ENCODE results near the gene PSMB10. TPM values are rescaled to one million over a fixed set of nuclear protein-coding genes. Genes with fewer than 3 reads are reported as not detected.

PSMB10 gene
- total RNA-seq, 4 donors from 2014 or later, result 13.5 to 31.2 (median 16.3) TPM

DNA sequence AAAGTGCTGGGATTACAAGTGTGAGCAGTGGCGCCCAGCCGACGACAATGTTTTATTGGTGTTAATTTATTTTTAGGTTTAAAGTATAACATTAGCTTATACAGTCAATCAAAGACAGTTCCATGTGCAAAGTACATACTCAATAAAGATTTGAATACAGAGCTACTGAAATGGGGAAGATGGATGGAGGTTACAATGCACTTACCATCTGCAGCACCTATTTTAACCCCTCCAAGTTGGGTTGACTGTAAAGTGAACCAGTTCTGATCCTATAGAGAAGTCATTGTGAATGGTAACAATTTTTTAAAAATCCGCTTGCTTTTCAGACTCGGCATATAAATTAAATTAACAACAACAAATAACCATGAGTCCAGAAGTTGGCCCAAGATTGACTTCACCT, 44.3 kb downstream of the PSMB10 start:
- no peaks in the 10 kb centered on the region for H3K9me3 ChIP-seq
- 59% methylated on average over 5 of the region's 5 CpGs for WGBS
- TF ChIP-seq EP300 (IDR thresholded peaks at IDR 0.05), result no peak
- no peak for TF ChIP-seq POLR2A (IDR thresholded peaks at IDR 0.05)
- TF ChIP-seq, protein P1, sequence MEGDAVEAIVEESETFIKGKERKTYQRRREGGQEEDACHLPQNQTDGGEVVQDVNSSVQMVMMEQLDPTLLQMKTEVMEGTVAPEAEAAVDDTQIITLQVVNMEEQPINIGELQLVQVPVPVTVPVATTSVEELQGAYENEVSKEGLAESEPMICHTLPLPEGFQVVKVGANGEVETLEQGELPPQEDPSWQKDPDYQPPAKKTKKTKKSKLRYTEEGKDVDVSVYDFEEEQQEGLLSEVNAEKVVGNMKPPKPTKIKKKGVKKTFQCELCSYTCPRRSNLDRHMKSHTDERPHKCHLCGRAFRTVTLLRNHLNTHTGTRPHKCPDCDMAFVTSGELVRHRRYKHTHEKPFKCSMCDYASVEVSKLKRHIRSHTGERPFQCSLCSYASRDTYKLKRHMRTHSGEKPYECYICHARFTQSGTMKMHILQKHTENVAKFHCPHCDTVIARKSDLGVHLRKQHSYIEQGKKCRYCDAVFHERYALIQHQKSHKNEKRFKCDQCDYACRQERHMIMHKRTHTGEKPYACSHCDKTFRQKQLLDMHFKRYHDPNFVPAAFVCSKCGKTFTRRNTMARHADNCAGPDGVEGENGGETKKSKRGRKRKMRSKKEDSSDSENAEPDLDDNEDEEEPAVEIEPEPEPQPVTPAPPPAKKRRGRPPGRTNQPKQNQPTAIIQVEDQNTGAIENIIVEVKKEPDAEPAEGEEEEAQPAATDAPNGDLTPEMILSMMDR (IDR thresholded peaks at IDR 0.05), result no peak
- TF ChIP-seq POLR2AphosphoS5 (IDR thresholded peaks at IDR 0.05), result no peak
- peak overlapping the region; percentile 77 for H3K4me3 ChIP-seq
- peaks cover 32% of the 10 kb centered on the region for H3K4me1 ChIP-seq
- no peak for DNase-seq (ENCODE audit: low spot score in 2 of 2)
- no peak overlapping the region for H3K27ac ChIP-seq
- no peaks in the 10 kb centered on the region for H3K36me3 ChIP-seq
- H3K27me3 ChIP-seq, result no peaks in the 10 kb centered on the region

DNA sequence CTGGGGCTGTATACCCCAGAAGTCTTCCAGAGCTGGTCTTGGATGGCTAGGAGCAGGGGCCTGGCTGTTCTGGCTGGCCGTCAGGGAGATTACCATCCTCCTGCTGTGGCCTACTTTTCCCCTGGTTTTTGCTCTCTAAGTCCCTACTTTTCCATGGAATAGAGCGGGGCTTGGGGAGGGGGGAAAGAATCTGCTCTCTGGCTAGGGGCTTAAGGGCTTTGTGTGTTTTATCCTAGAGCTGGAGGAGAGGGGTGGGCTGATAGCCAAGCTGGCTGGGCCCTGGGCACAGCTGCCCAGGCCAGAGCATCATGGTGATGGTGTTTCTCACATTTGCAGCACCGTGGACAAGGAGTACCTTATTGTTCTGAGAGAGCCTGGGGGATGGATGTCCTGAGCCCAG, 48.3 kb downstream of the PSMB10 start:
- H3K27me3 ChIP-seq, result no peaks in the 10 kb centered on the region
- H3K27ac ChIP-seq, result no peak overlapping the region
- peaks cover 23% of the 10 kb centered on the region for H3K4me1 ChIP-seq
- TF ChIP-seq POLR2A (IDR thresholded peaks at IDR 0.05), result no peak
- no peak for TF ChIP-seq POLR2AphosphoS5 (IDR thresholded peaks at IDR 0.05)
- TF ChIP-seq EP300 (IDR thresholded peaks at IDR 0.05), result no peak
- TF ChIP-seq, protein P1 (IDR thresholded peaks at IDR 0.05), result no peak
- 100% methylated on average over 3 of the region's 3 CpGs for WGBS
- no peak overlapping the region for H3K4me3 ChIP-seq
- no peak for DNase-seq (ENCODE audit: low spot score in 2 of 2)
- no peaks in the 10 kb centered on the region for H3K9me3 ChIP-seq
- H3K36me3 ChIP-seq, result peaks cover 25% of the 10 kb centered on the region

DNA sequence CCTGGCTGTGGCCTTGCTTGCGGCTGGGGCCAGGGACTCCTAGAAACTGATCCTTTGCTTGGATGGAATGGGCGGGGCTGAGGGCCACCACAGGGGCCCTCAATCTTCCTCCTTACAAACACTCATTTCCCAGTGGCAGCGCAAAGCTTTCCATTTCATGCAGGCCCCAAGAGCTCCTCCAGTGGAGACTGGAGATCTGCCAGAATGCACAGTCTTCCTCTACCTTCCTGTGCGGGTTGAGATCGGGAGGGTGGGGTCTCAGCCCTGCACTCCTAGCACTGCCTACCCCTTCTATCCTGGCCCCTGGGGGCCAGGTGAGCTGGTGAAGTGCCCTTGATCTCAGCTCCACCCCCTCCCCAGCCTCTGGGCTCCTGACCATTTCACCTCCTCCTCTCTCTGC, 50.3 kb downstream of the PSMB10 start:
- no peak for TF ChIP-seq POLR2A (IDR thresholded peaks at IDR 0.05)
- TF ChIP-seq POLR2AphosphoS5 (IDR thresholded peaks at IDR 0.05), result no peak
- TF ChIP-seq, protein P1 (IDR thresholded peaks at IDR 0.05), result no peak
- TF ChIP-seq EP300 (IDR thresholded peaks at IDR 0.05), result no peak
- no peaks in the 10 kb centered on the region for H3K9me3 ChIP-seq
- no peaks in the 10 kb centered on the region for H3K27me3 ChIP-seq
- H3K4me1 ChIP-seq, result peaks cover 16% of the 10 kb centered on the region
- peaks cover 44% of the 10 kb centered on the region for H3K36me3 ChIP-seq
- H3K4me3 ChIP-seq, result no peak overlapping the region
- WGBS, result 92% methylated on average over 5 of the region's 5 CpGs
- no peak for DNase-seq (ENCODE audit: low spot score in 2 of 2)
- H3K27ac ChIP-seq, result no peak overlapping the region

DNA sequence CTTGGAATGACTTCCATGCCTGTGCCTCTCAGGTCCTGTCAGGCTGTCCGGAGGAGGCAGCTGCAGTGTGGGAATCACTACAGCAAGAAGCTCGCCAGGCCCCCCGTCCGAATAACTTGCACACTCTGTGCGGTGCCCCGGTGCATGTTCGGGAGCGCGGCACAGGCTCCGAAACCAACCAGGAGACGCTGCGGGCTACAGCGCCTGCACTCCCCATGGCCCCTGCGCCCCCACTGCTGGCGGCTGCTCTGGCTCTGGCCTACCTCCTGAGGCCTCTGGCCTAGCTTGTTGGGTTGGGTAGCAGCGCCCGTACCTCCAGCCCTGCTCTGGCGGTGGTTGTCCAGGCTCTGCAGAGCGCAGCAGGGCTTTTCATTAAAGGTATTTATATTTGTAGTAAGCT, 50.7 kb downstream of the PSMB10 start:
- no peak for DNase-seq (ENCODE audit: low spot score in 2 of 2)
- Histone ChIP-seq H3K27ac (no peak overlapping the region), H3K4me3 (no peak overlapping the region), H3K27me3 (no peaks in the 10 kb centered on the region), H3K4me1 (peaks cover 16% of the 10 kb centered on the region), H3K36me3 (peaks cover 48% of the 10 kb centered on the region), H3K9me3 (no peaks in the 10 kb centered on the region)
- 98% methylated on average over 13 of the region's 19 CpGs for WGBS
- TF ChIP-seq POLR2A (IDR thresholded peaks at IDR 0.05) (no peak), EP300 (IDR thresholded peaks at IDR 0.05) (no peak), POLR2AphosphoS5 (IDR thresholded peaks at IDR 0.05) (no peak)
- TF ChIP-seq, protein P1 (IDR thresholded peaks at IDR 0.05), result no peak

DNA sequence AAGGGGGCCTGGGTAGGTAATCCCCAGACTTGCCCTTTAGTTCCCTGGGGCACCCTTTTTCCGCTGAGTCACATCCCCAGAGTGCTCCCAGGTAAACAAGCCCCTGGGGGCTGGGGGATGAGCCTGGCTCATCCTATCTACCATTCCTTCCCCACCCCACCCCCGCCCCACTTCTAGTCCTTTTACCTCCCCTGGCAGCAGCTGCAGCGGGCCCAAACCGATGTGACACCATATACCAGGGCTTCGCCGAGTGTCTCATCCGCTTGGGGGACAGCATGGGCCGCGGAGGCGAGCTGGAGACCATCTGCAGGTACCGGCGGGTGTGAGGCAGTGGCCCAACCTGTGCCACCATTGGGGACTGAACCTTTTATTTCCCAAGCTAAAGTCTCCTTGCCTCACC, 51.1 kb downstream of the PSMB10 start:
- TF ChIP-seq POLR2A (IDR thresholded peaks at IDR 0.05), result no peak
- no peak for TF ChIP-seq EP300 (IDR thresholded peaks at IDR 0.05)
- no peak for TF ChIP-seq POLR2AphosphoS5 (IDR thresholded peaks at IDR 0.05)
- TF ChIP-seq, protein P1 (IDR thresholded peaks at IDR 0.05), result no peak
- Histone ChIP-seq H3K36me3 (peaks cover 52% of the 10 kb centered on the region), H3K4me3 (no peak overlapping the region), H3K9me3 (no peaks in the 10 kb centered on the region), H3K27me3 (no peaks in the 10 kb centered on the region), H3K4me1 (peaks cover 16% of the 10 kb centered on the region), H3K27ac (no peak overlapping the region)
- 89% methylated on average over 4 of the region's 12 CpGs for WGBS
- DNase-seq (ENCODE audit: low spot score in 2 of 2), result no peak

Data from suprapubic skin (tissue), 4 donors.